A673 (cell line): ENCODE measurements around the gene TPM1.

ENCODE experiments used
- CTCF ChIP-seq: fragments of 300-800, 200-600 bp; sonication (generic); conservative IDR thresholded peaks from 2 replicates; pipeline ENCODE4 v1.5.1; 2017; ENCODE audit warnings: low read depth, mild to moderate bottlenecking, antibody characterized with exemption, low read length, moderate library complexity, mixed read lengths
- EZH2 ChIP-seq: fragments of 200-600 bp; sonication (generic); IDR thresholded peaks from 2 replicates; pipeline ENCODE4 v1.6.1; 2017; ENCODE audit warnings: borderline replicate concordance, low read depth, mild to moderate bottlenecking, mixed read lengths, antibody characterized with exemption, low read length; ENCODE audit not compliant: poor library complexity, severe bottlenecking

DNA sequence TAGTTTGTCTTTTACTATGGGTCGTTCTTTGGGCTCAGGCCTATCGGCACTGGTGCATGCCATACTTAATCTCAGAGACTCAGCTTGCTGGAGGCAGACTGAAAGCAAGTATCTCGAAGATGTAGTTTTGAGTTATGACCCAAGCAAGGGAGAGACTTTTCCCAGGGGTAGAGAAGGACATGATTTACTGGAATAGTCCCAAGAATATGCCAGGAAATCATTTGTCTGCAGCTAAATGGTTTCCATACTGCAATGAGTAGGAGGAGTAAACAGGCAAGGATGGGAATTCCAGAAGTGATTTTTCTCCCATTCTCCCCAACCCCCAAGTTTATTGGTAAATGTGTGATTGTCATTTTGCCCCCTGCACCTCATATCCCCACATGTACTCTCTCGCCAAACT, 43.7 kb downstream of the TPM1 start:
- no peak for TF ChIP-seq CTCF
- TF ChIP-seq EZH2: no peak
